Choroid plexus epithelial cell (primary cell): Measurements from ENCODE around the gene ACBD3.
A peak's percentile ranks its signal among the peaks of the same experiment; 100 is the strongest.

Experiments
- DNase-seq: peaks from one replicate; pipeline ENCODE4 v3.0.0-alpha.2; 2010; ENCODE audit warnings: low read depth
- H3K4me3 ChIP-seq: 2 replicates; pipeline ENCODE4 v1.5.1; 2011; ENCODE audit warnings: low read depth, mild to moderate bottlenecking, control low read depth, low read length, moderate library complexity
- CTCF ChIP-seq: conservative IDR thresholded peaks from 2 replicates; pipeline ENCODE4 v1.5.1; 2011; ENCODE audit warnings: low read depth, mild to moderate bottlenecking, control low read depth, inconsistent platforms, low read length, moderate library complexity

Gene ACBD3

DNA sequence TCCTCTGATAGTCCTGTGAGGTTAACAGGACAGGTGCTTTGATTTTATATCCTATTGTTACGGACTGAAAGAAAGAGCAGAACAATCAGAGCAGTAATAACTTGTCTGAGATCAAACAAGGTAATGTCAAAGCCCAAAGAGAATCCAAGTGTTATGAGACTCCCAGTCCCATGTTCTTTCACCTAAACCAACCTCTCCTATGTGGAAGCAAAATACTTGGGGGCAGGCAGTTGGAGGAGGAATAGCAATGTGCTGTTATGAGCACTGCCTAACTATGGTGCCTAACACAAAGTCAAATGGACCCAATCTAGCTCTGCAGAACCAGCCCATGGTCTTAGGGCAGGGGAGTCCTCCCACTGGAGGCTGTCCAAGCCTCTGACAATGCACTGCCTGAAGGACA, 28.1 kb downstream of the ACBD3 start:
- H3K4me3 ChIP-seq: no peak overlapping the region
- no peak for DNase-seq
- no peak for TF ChIP-seq CTCF

GRCh38 chr1:226157761-226158316, 28.7 kb downstream of the ACBD3 start:
- no peak for DNase-seq
- TF ChIP-seq CTCF: no peak
- H3K4me3 ChIP-seq: no peak overlapping the region

DNA sequence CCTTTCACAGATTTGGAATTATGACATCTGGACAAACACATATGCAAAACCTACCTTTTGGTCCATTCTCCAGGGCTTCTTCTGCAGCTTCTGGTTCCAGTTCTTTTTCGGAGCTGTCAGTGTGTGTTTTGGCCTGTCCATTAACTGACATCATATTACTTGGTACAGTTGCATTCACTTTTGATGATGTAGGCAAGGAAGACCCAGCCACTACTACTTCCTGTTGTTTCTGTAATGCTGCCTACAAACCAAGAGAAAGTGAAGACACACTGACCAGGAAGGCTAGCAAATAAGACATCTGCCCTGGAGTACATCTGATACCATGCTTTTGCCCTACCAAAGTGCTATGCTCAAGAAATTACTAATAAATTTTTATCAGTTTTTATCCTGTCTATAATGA, 31.9 kb downstream of the ACBD3 start:
- H3K4me3 ChIP-seq: no peak overlapping the region
- peak; percentile 54 for DNase-seq
- TF ChIP-seq CTCF: no peak

GRCh38 chr1:226149806-226150205, 36.7 kb downstream of the ACBD3 start:
- no peak overlapping the region for H3K4me3 ChIP-seq
- DNase-seq: peak; percentile 66
- TF ChIP-seq CTCF: peak; percentile 36

DNA sequence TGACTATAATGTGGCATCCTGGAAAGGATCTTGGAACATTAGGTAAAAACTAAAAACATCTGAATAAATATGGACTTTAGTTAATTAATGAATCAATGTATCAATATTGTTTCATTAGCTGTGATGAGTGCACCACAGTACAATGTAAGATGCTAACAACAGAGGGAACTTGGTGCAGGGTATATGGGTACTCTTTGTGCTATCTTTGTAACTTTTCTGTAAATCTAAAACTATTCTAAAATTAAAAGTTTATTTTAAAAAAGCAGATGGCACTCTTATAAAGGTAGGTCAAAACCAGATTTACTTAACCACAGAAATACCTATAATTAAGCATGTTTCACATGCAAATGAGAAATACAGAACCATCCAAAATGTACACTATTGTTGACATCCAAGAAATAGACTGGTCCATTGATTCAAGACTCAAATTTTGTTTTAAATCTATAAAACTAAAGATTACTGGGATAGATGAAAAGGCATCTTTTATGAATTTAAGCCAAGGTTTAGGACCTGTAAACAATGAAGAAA, 38.4 kb downstream of the ACBD3 start:
- TF ChIP-seq CTCF: no peak
- DNase-seq: no peak
- H3K4me3 ChIP-seq: no peak overlapping the region

- no peak for DNase-seq
- no peak overlapping the region for H3K4me3 ChIP-seq
- no peak for TF ChIP-seq CTCF
Observed at GRCh38 chr1:226144045-226144444, 42.5 kb downstream of the ACBD3 start.

- peak; percentile 33 for DNase-seq
- no peak for TF ChIP-seq CTCF
- no peak overlapping the region for H3K4me3 ChIP-seq
Observed at GRCh38 chr1:226135709-226136108, 50.8 kb downstream of the ACBD3 start.
